GM10266 (cell line): ENCODE results near the gene ARHGEF17.

Experiments used
- DNase-seq: peaks from one replicate; pipeline ENCODE4 v3.0.0; 2012; ENCODE audit errors: extremely low spot score
- CTCF ChIP-seq: IDR thresholded peaks from 2 replicates; pipeline ENCODE4 v1.5.1; 2012; ENCODE audit warnings: mild to moderate bottlenecking, low read depth; ENCODE audit not compliant: control insufficient read depth, insufficient read depth; ENCODE audit errors: missing control alignments

ARHGEF17 gene

GRCh38 chr11:73344191-73344607 lies 36.1 kb downstream of the ARHGEF17 start:
- DNase-seq: no peak
- TF ChIP-seq CTCF: no peak

- no peak for TF ChIP-seq CTCF
- DNase-seq: no peak
Observed at GRCh38 chr11:73345481-73346160, 37.5 kb downstream of the ARHGEF17 start.

GRCh38 chr11:73346186-73346935 lies 38.3 kb downstream of the ARHGEF17 start:
- no peak for TF ChIP-seq CTCF
- DNase-seq: no peak

GRCh38 chr11:73347067-73347466 lies 39.0 kb downstream of the ARHGEF17 start:
- no peak for TF ChIP-seq CTCF
- no peak for DNase-seq

GRCh38 chr11:73348838-73349237 lies 40.8 kb downstream of the ARHGEF17 start:
- no peak for DNase-seq
- no peak for TF ChIP-seq CTCF

- TF ChIP-seq CTCF: no peak
- DNase-seq: no peak
Observed at GRCh38 chr11:73349633-73350032, 41.6 kb downstream of the ARHGEF17 start.

GRCh38 chr11:73350908-73351636 lies 43.0 kb downstream of the ARHGEF17 start:
- TF ChIP-seq CTCF: peak; percentile 92
- DNase-seq: peak; percentile 89
